ENCODE data around the gene BCOR.

DNA sequence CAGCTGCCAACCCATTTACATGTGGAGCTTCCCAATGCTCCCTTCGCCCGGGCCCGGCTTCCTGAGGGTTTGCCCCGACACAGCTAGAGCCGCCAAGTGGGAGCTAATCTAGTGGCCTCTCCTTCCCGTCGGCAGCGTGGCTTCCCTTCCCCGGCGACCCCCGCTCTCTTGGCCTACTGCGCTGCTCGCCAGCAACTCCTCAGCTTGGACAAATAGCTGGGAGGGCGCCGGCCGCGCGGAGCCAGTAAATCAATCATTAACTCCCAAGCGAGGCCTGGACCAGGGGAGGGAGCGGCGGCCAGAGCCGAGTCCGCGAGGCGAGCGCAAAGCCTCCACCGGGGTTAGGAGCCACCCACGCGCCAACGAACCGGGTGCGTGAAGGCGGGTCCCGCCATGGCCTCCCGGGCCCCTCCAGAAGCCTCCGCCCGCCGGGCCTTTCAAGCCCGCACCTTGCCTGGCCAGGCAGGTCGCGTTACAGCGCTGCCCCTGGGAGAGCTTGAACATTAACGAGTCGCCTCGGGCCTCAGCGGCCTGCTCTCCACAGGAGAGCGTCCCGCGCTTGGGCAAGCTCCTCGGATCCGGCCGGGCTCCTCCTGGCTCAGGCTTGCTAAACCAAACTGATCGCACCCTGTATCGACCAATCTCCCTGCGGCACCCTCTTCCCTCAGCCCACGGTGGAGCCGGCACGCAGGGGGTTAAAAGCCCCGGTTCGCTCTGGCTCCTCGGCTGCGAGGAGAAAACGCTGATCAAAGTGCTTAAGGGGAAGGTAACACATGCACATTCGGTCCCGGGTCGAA, 10.6 kb upstream of the BCOR start:
- TF ChIP-seq POLR2A (IDR thresholded peaks at IDR 0.05; ENCODE audit: borderline replicate concordance, extremely low read depth, insufficient read depth, insufficient read length) (no peak), ZFX (IDR thresholded peaks at IDR 0.05) (peak; percentile 54), JUND (IDR thresholded peaks at IDR 0.05) (no peak), YY1 (IDR thresholded peaks at IDR 0.05; ENCODE audit: extremely low read depth, insufficient replicate concordance, low read depth, low read length) (no peak), EZH2phosphoT487 (IDR thresholded peaks at IDR 0.05; ENCODE audit: borderline replicate concordance) (no peak)
- TF ChIP-seq, protein P1, sequence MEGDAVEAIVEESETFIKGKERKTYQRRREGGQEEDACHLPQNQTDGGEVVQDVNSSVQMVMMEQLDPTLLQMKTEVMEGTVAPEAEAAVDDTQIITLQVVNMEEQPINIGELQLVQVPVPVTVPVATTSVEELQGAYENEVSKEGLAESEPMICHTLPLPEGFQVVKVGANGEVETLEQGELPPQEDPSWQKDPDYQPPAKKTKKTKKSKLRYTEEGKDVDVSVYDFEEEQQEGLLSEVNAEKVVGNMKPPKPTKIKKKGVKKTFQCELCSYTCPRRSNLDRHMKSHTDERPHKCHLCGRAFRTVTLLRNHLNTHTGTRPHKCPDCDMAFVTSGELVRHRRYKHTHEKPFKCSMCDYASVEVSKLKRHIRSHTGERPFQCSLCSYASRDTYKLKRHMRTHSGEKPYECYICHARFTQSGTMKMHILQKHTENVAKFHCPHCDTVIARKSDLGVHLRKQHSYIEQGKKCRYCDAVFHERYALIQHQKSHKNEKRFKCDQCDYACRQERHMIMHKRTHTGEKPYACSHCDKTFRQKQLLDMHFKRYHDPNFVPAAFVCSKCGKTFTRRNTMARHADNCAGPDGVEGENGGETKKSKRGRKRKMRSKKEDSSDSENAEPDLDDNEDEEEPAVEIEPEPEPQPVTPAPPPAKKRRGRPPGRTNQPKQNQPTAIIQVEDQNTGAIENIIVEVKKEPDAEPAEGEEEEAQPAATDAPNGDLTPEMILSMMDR (IDR thresholded peaks at IDR 0.05 in 2 of 3, conservative IDR thresholded peaks at IDR 0.05 in 1 of 3; ENCODE audit: borderline replicate concordance in 1 of 3, insufficient read depth in 1 of 3, low read depth in 2 of 3, low read length in 2 of 3) = no peak
- TF ChIP-seq, protein P2, sequence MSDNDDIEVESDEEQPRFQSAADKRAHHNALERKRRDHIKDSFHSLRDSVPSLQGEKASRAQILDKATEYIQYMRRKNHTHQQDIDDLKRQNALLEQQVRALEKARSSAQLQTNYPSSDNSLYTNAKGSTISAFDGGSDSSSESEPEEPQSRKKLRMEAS (IDR thresholded peaks at IDR 0.05) = no peak
